ENCODE results near the gene OTOGL.

The OTOGL gene

GRCh38 chr12:80400571-80400991 lies 301.2 kb downstream of the OTOGL start:
- Histone ChIP-seq H3K9me3 (ENCODE audit: control insufficient read depth, insufficient read depth, low read length) (no peaks in the 10 kb centered on the region), H3K27me3 (ENCODE audit: control insufficient read depth, low read length) (0 out of 2 replicates have a peak, but pooled peaks cover 3% of the 10 kb centered on the region), H3K79me2 (ENCODE audit: control insufficient read depth, low read length) (no peaks in the 10 kb centered on the region), H4K20me1 (ENCODE audit: control insufficient read depth, insufficient read depth, low read depth, low read length) (no peaks in the 10 kb centered on the region), H3K27ac (ENCODE audit: low read depth, low read length) (no peak overlapping the region), H3K9me2 (replicated peaks; ENCODE audit: control insufficient read depth, low read length) (no peaks in the 10 kb centered on the region), H3F3A (ENCODE audit: control insufficient read depth, insufficient read depth) (no peaks in the 10 kb centered on the region), H3K36me3 (ENCODE audit: control insufficient read depth, low read length) (no peaks in the 10 kb centered on the region), H3K4me3 (ENCODE audit: low read length) (no peak overlapping the region), H3K4me1 (ENCODE audit: control insufficient read depth, low read length) (no peaks in the 10 kb centered on the region), H3K4me2 (ENCODE audit: low read length) (no peak overlapping the region)
- TF ChIP-seq, protein P1, sequence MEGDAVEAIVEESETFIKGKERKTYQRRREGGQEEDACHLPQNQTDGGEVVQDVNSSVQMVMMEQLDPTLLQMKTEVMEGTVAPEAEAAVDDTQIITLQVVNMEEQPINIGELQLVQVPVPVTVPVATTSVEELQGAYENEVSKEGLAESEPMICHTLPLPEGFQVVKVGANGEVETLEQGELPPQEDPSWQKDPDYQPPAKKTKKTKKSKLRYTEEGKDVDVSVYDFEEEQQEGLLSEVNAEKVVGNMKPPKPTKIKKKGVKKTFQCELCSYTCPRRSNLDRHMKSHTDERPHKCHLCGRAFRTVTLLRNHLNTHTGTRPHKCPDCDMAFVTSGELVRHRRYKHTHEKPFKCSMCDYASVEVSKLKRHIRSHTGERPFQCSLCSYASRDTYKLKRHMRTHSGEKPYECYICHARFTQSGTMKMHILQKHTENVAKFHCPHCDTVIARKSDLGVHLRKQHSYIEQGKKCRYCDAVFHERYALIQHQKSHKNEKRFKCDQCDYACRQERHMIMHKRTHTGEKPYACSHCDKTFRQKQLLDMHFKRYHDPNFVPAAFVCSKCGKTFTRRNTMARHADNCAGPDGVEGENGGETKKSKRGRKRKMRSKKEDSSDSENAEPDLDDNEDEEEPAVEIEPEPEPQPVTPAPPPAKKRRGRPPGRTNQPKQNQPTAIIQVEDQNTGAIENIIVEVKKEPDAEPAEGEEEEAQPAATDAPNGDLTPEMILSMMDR (IDR thresholded peaks at IDR 0.05; ENCODE audit: low read depth, low read length, poor library complexity, severe bottlenecking) = no peak
- TF ChIP-seq EZH2phosphoT487 (IDR thresholded peaks at IDR 0.05; ENCODE audit: borderline replicate concordance, low read length) = no peak

GRCh38 chr12:80401191-80401590 lies 301.9 kb downstream of the OTOGL start:
- H3K79me2 ChIP-seq (ENCODE audit: control insufficient read depth, low read length) = no peaks in the 10 kb centered on the region
- no peaks in the 10 kb centered on the region for H3K9me2 ChIP-seq (replicated peaks; ENCODE audit: control insufficient read depth, low read length)
- H3K27ac ChIP-seq (ENCODE audit: low read depth, low read length) = no peak overlapping the region
- no peaks in the 10 kb centered on the region for H3K36me3 ChIP-seq (ENCODE audit: control insufficient read depth, low read length)
- H3K4me2 ChIP-seq (ENCODE audit: low read length) = no peak overlapping the region
- H3K4me3 ChIP-seq (ENCODE audit: low read length) = no peak overlapping the region
- H3K4me1 ChIP-seq (ENCODE audit: control insufficient read depth, low read length) = no peaks in the 10 kb centered on the region
- no peaks in the 10 kb centered on the region for H4K20me1 ChIP-seq (ENCODE audit: control insufficient read depth, insufficient read depth, low read depth, low read length)
- H3K9me3 ChIP-seq (ENCODE audit: control insufficient read depth, insufficient read depth, low read length) = no peaks in the 10 kb centered on the region
- H3K27me3 ChIP-seq (ENCODE audit: control insufficient read depth, low read length) = 0 out of 2 replicates have a peak, but pooled peaks cover 3% of the 10 kb centered on the region
- TF ChIP-seq, protein P1 (IDR thresholded peaks at IDR 0.05; ENCODE audit: low read depth, low read length, poor library complexity, severe bottlenecking) = no peak
- no peak for TF ChIP-seq EZH2phosphoT487 (IDR thresholded peaks at IDR 0.05; ENCODE audit: borderline replicate concordance, low read length)
- H3F3A ChIP-seq (ENCODE audit: control insufficient read depth, insufficient read depth) = no peaks in the 10 kb centered on the region

DNA sequence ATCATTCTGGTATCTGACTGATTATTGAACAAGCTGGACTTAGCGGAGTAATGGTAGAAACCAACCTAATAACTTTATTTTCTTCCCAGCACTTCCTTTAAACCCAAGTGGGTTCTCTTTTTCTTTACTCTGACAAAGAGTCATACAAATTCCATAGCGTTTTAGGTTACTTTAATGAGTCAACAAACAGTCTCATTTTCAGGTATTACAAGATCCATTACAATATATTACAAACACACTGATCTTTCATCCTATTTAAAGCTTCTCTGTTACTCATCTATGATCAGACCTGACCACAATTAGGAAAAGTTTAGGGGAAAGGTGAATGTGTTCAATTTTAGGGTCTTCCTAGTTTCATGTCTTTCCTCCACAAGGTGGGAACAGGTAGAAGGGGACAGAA lies 305.3 kb downstream of the OTOGL start:
- Histone ChIP-seq H3K4me2 (ENCODE audit: low read length) (no peak overlapping the region), H3K9me2 (replicated peaks; ENCODE audit: control insufficient read depth, low read length) (no peaks in the 10 kb centered on the region), H3F3A (ENCODE audit: control insufficient read depth, insufficient read depth) (no peaks in the 10 kb centered on the region), H3K9me3 (ENCODE audit: control insufficient read depth, insufficient read depth, low read length) (no peaks in the 10 kb centered on the region), H3K4me3 (ENCODE audit: low read length) (no peak overlapping the region), H3K27me3 (ENCODE audit: control insufficient read depth, low read length) (0 out of 2 replicates have a peak, but pooled peaks cover 3% of the 10 kb centered on the region), H3K79me2 (ENCODE audit: control insufficient read depth, low read length) (no peaks in the 10 kb centered on the region), H3K4me1 (ENCODE audit: control insufficient read depth, low read length) (no peaks in the 10 kb centered on the region), H3K27ac (ENCODE audit: low read depth, low read length) (no peak overlapping the region), H3K36me3 (ENCODE audit: control insufficient read depth, low read length) (no peaks in the 10 kb centered on the region), H4K20me1 (ENCODE audit: control insufficient read depth, insufficient read depth, low read depth, low read length) (no peaks in the 10 kb centered on the region)
- TF ChIP-seq EZH2phosphoT487 (IDR thresholded peaks at IDR 0.05; ENCODE audit: borderline replicate concordance, low read length) = no peak
- TF ChIP-seq, protein P1 (IDR thresholded peaks at IDR 0.05; ENCODE audit: low read depth, low read length, poor library complexity, severe bottlenecking) = no peak
